ENCODE measurements around the gene CTDSP2. TPM values are rescaled to one million over a fixed set of nuclear protein-coding genes. Genes with fewer than 3 reads are reported as not detected.
A peak's percentile ranks its signal among the peaks of the same experiment; 100 is the strongest.

Gene CTDSP2
- total and polyA plus RNA-seq, 5 experiments from 2014 or later, result 51.4 to 262 (median 81.2) TPM

DNA sequence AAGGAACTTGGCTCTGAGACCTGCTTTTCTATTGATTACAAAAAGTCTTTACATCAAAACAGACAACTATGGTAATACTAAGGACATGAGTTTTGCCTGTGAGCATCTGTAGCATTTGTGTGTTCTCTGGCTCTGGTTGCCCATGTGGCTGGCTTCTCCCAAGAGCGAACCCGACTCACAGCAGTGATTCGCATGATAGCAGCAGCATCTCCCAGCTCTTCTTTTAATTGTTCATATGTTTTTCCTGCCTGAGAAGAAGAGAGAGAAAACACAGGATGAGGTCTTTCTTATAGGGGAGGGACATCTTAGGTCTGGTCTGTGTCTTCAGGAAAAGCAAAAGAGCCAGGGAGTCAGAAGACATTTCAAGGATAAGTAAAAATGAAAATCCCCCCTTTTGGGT lies 45.6 kb downstream of the CTDSP2 start:
- Mint-ChIP-seq H3K9me3 (no peaks in the 10 kb centered on the region), H3K27me3 (no peaks in the 10 kb centered on the region), H3K4me3 (no peak overlapping the region), H3K27ac (peak overlapping the region in 3 of 10 donors; percentile 16 to 40 (median 25)), H3K36me3 (peaks cover 2 to 70% (median 14%) of the 10 kb centered on the region in 3 donors), H3K4me1 (peaks cover 0 to 11% (median under 1%) of the 10 kb centered on the region in 4 donors)
- no peak for ATAC-seq
- no peak for DNase-seq
- POLR2A ChIA-PET, result no interaction called here

DNA sequence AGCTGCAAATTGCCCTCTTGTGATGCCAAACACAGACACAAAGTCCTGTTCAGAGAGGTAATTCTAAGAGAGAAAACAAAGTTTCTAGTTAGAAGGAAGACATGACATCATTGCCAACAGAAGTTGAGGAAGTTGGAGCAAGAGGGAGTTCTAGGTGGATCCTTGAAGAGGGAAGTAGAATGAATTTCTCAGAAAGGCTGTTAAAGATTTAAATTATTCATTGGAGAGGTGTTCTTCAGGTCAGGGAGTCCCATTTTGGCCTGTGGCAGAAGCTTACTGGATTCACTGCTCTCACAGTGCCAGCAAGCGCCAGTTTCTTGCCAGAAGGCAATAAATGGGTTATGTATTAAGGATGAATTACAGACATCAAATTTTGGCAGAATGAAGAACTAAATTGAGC lies 48.6 kb downstream of the CTDSP2 start:
- no peaks in the 10 kb centered on the region for H3K9me3 Mint-ChIP-seq
- peak overlapping the region in 4 of 10 donors; percentile 16 to 83 (median 36) for H3K27ac Mint-ChIP-seq
- DNase-seq, result no peak
- H3K4me3 Mint-ChIP-seq, result no peak overlapping the region
- no peak for ATAC-seq
- H3K27me3 Mint-ChIP-seq, result no peaks in the 10 kb centered on the region
- peaks cover 4 to 83% (median 15%) of the 10 kb centered on the region in 3 donors for H3K36me3 Mint-ChIP-seq
- peaks cover 0 to 8% (median 1%) of the 10 kb centered on the region in 4 donors for H3K4me1 Mint-ChIP-seq
- POLR2A ChIA-PET, result no interaction called here

DNA sequence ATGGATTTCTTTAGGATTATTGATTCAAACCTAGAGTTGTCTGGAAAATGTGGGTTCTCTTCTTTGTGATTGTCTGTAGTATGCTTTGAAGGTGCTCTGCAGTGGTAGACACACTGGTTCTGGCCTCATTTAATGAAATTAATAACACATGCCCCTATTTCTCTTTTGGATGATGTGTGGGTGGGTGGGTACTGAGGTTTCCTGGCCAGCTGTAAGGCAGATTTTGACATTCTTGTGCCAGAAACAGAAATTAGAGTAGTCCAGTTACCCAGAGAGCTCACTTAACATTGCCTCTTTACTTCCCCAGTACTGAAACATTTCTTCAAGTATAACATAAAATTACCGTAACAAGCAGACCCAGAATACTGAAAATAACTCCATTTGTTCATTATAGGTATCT lies 49.5 kb downstream of the CTDSP2 start:
- Mint-ChIP-seq H3K27ac (peak overlapping the region in 2 of 10 donors; percentile 0 to 8), H3K36me3 (peaks cover 4 to 84% (median 13%) of the 10 kb centered on the region in 3 donors), H3K27me3 (no peaks in the 10 kb centered on the region), H3K4me1 (peaks cover 0 to 10% (median 2%) of the 10 kb centered on the region in 4 donors), H3K9me3 (no peaks in the 10 kb centered on the region), H3K4me3 (no peak overlapping the region)
- DNase-seq (no peak), ATAC-seq (no peak)
- POLR2A ChIA-PET, result no interaction called here

DNA sequence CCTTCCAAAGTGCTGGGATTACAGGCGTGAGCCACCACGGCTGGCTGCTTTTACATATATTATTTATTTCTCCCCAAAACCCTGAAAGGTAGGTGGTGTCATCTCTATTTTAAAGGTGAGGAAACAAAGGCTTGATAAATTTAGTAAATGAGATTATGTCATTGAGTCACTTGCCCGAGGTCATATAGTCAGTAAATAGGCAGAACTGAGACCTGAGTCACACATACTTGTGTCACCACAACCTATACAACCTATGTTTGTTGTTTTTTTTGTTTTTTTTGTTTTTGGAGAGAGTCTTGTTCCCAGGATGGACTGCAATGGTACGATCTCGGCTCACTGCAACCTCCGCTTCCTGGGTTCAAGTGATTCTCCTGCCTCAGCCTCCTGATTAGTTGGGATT lies 51.2 kb downstream of the CTDSP2 start:
- no peaks in the 10 kb centered on the region for H3K9me3 Mint-ChIP-seq
- H3K27ac Mint-ChIP-seq, result peak overlapping the region in 2 of 10 donors; percentile 4 to 22
- H3K4me1 Mint-ChIP-seq, result peaks cover 2 to 9% (median 4%) of the 10 kb centered on the region in 4 donors
- ATAC-seq (no peak), DNase-seq (no peak)
- H3K27me3 Mint-ChIP-seq, result no peaks in the 10 kb centered on the region
- H3K4me3 Mint-ChIP-seq, result no peak overlapping the region
- POLR2A ChIA-PET, result no interaction called here
- peaks cover 4 to 86% (median 13%) of the 10 kb centered on the region in 3 donors for H3K36me3 Mint-ChIP-seq

DNA sequence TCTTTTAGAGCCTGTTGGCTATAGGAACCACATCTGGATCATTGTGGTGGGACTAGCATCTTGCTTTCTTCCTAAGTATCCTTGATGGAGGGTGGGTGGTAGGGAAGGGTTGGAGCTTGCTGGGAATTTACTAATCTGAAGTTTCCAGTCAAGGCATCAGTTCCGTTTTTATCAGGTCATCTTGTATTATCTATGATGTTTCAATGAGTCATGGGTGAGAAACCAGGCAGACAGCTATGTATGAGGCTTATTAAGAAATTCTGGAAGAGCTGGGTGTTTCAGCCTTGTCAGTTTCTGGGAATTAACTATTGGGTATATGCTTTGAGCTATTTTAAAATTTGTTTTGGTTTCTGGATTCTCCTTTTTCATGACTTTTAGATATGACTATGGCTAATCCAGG lies 52.6 kb downstream of the CTDSP2 start:
- H3K4me1 Mint-ChIP-seq, result peaks cover 2 to 6% (median 4%) of the 10 kb centered on the region in 4 donors
- DNase-seq (no peak), ATAC-seq (no peak)
- POLR2A ChIA-PET, result no interaction called here
- H3K27ac Mint-ChIP-seq, result no peak overlapping the region
- H3K9me3 Mint-ChIP-seq, result no peaks in the 10 kb centered on the region
- H3K27me3 Mint-ChIP-seq, result no peaks in the 10 kb centered on the region
- H3K36me3 Mint-ChIP-seq, result peaks cover 4 to 90% (median 13%) of the 10 kb centered on the region in 3 donors
- H3K4me3 Mint-ChIP-seq, result no peak overlapping the region

DNA sequence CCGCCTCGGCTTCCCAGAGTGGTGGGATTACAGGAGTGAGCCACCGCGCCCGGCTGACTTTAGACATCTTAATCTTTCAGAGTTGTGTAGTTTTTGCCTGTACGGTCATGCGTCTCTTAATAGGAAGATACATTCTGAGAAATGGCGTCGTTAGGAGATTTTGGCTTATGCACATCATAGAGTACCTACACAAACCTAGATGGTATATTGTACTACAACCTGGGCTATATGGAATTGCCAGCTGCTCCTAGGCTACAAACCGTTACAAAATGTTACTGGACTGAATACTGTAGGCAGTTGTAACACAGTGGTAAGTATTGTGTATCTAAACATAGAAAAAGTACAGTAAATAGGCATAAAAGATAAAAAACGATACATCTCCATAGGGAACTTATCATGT lies 62.7 kb downstream of the CTDSP2 start:
- Mint-ChIP-seq H3K27ac (peak overlapping the region in 9 of 10 donors; percentile 32 to 84 (median 69)), H3K4me3 (peak overlapping the region; percentile 59 to 100 (median 74)), H3K36me3 (peaks cover 0 to 39% (median 13%) of the 10 kb centered on the region in 3 donors), H3K4me1 (peaks cover 30 to 55% (median 48%) of the 10 kb centered on the region in 4 donors), H3K9me3 (no peaks in the 10 kb centered on the region), H3K27me3 (peaks cover 0 to 4% (median 0%) of the 10 kb centered on the region in 5 donors)
- POLR2A ChIA-PET, result interaction anchor here (0.6 to 2.8 kb wide), 8 partner anchors 9 to 1681 kb away, joined by 3 to 17 read pairs (median 8); partner anchors contain the start of genes CTDSP2, EEF1AKMT3, MARCHF9 and METTL1
- ATAC-seq (no peak), DNase-seq (no peak)

DNA sequence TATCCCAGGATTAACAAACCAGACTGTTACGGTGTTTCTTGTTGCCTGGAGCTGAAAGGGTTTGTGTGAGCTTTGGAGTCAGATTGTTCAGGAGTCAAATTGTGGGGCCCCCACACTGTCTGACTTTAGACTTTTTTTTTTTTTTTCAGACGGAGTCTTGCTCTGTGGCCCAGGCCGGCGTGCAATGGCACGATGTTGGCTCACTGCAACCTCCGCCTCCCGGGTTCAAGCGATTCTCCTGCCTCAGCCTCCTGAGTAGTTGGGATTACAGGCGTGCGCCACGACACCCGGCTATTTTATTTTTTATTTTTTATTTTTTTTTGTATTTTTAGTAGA lies 63.1 kb downstream of the CTDSP2 start:
- peak overlapping the region in 9 of 10 donors; percentile 97 to 100 (median 99) for H3K27ac Mint-ChIP-seq

DNA sequence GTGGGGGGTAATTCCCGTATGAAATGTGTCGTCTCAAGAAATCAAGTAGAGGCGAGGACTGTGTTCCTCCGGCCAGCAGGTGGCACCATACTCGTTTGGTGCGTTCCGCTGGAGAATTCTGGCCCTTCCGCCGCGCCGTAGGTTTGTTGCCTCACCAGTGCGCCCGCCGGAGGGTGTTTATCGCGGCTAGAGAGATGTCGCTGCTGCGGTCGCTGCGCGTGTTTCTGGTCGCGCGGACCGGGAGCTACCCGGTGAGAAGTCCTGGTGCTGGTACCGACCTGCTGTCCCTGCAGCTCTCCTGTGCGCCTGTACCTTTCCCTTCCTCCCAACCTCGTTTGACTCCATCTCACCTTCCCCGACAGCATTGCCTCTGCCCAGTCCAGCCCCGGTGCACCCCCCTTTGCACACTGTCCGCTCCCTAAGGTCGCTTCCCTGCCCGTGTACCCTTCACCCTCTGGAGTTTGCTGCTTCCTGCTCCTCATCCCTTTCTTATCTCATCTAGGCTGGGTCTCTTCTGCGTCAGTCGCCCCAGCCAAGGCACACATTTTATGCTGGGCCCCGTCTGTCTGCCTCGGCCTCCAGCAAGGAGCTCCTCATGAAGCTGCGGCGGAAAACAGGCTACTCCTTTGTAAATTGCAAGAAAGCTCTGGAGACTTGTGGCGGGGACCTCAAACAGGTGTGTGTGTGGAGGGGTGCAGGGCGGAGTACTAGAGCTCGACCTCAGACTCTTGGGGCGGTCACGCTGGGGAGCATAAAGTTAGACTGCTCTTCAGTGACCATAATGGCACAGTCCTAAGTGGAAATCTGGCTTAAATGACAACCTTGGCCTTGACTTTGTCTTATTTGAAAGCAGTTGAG lies 63.7 kb downstream of the CTDSP2 start, which contains the start of gene TSFM:
TSS of gene TSFM (plus strand) at position 180 of the 858 bp plus-strand sequence. CDS start at position 195, 15 bp downstream.
- Mint-ChIP-seq H3K4me3 (peak within 1 kb of the TSS; percentile 99 to 100 (median 99)), H3K4me1 (peaks cover 30 to 55% (median 48%) of the 10 kb centered on the region in 4 donors), H3K9me3 (no peaks in the 10 kb centered on the region), H3K27me3 (peaks cover 0 to 4% (median 0%) of the 10 kb centered on the region in 5 donors), H3K27ac (peak within 1 kb of the TSS; percentile 97 to 100 (median 99)), H3K36me3 (peaks cover 0 to 29% (median 10%) of the 10 kb centered on the region in 3 donors)
- DNase-seq, result peak; percentile 89 to 98 (median 96)
- peak; percentile 87 to 92 for ATAC-seq
- POLR2A ChIA-PET, result interaction anchor here (0.7 to 2.8 kb wide), 14 partner anchors 8 to 262 kb away, joined by 3 to 17 read pairs (median 4); partner anchors contain the start of genes ATP23, CDK4, CTDSP2 and DDIT3

More for the DNA sequence above, 63.1 kb downstream of the CTDSP2 start:
- Mint-ChIP-seq H3K9me3 (no peaks in the 10 kb centered on the region), H3K4me1 (peaks cover 30 to 54% (median 48%) of the 10 kb centered on the region in 4 donors), H3K4me3 (peak overlapping the region; percentile 99 to 100 (median 99)), H3K36me3 (peaks cover 0 to 35% (median 12%) of the 10 kb centered on the region in 3 donors), H3K27me3 (peaks cover 0 to 4% (median 0%) of the 10 kb centered on the region in 5 donors)
- POLR2A ChIA-PET, result interaction anchor here (0.7 to 2.8 kb wide), 11 partner anchors 9 to 263 kb away, joined by 3 to 17 read pairs (median 5); partner anchors contain the start of genes CTDSP2, DDIT3, EEF1AKMT3 and MARCHF9
- ATAC-seq, result no peak
- DNase-seq, result no peak

DNA sequence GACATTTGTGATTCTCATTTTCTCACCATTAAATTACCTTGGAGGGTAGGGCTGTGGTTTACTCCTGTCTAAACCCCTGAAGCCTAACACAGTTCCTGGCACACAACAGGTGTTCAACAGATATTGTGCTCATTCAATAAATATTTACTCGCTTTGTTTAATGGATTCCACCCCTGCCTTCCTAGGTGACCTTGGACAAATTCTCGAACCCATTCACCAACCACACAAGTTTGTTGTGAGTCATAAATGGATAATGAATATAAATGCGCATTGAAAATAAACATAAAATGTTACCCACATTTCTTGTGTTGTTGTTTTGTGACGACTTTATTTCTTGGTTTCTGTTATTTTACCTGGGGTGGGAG lies 64.3 kb downstream of the CTDSP2 start:
- Mint-ChIP-seq H3K27ac (peak overlapping the region; percentile 97 to 100 (median 99)), H3K4me1 (peaks cover 28 to 55% (median 48%) of the 10 kb centered on the region in 4 donors), H3K36me3 (peaks cover 0 to 22% (median 6%) of the 10 kb centered on the region in 3 donors), H3K27me3 (peaks cover 0 to 4% (median 0%) of the 10 kb centered on the region in 5 donors), H3K4me3 (peak overlapping the region; percentile 99 to 100 (median 99)), H3K9me3 (no peaks in the 10 kb centered on the region)
- POLR2A ChIA-PET, result interaction anchor here (0.9 to 2.8 kb wide), 14 partner anchors 10 to 261 kb away, joined by 3 to 20 read pairs (median 4); partner anchors contain the start of genes ATP23, CDK4, CTDSP2 and DDIT3
- DNase-seq, result peak in 1 of 10 donors; percentile 16
- ATAC-seq, result no peak

DNA sequence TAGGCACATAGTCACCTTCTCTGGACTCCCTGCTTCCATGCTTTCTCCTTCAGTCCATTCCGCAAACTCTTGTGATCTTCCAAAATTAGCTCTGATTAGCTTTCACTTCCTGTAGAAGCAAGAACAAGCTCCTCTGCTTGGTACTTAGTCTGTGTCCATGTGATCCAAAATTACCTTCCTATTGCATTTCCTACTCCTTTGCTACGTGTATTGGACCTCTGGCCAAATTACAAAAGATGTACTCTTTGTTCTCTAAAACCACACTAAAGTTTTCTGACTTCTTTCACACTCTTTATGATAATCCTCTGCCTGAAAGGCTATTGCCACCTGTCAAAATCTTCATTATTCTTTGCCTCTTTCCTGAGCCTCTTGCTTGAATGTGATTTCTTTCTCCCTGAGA lies 64.7 kb downstream of the CTDSP2 start:
- H3K9me3 Mint-ChIP-seq, result no peaks in the 10 kb centered on the region
- ATAC-seq (no peak), DNase-seq (no peak)
- peaks cover 28 to 55% (median 48%) of the 10 kb centered on the region in 4 donors for H3K4me1 Mint-ChIP-seq
- H3K27me3 Mint-ChIP-seq, result peaks cover 0 to 4% (median 0%) of the 10 kb centered on the region in 5 donors
- H3K36me3 Mint-ChIP-seq, result peaks cover 0 to 18% (median 4%) of the 10 kb centered on the region in 3 donors
- POLR2A ChIA-PET, result interaction anchor here (0.6 to 3.0 kb wide), 8 partner anchors 9 to 361 kb away, joined by 3 to 20 read pairs (median 6); partner anchors contain the start of genes CDK4, CTDSP2, EEF1AKMT3 and METTL1
- peak overlapping the region; percentile 91 to 100 (median 99) for H3K27ac Mint-ChIP-seq
- H3K4me3 Mint-ChIP-seq, result peak overlapping the region; percentile 10 to 100 (median 99)

DNA sequence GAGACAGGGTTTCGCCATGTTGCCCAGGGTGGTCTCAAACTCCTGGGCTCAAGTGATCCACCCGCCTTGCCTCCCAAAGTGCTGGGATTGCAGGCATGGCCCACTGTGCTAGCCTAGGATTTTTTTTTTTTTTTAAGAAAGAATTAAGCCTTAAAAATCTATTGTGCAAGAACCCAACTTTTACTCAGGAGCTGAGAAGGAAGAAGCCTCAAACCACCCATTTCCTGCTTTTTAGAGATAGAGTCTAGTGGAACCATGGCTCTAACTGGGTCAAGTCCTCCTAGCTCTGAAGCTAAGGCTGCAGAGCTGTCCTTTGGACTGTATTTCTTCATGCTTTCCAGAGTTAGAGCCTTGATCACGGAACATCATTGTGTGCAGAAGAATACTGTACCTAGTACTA lies 65.3 kb downstream of the CTDSP2 start:
- Mint-ChIP-seq H3K4me3 (peak overlapping the region in 9 of 10 donors; percentile 10 to 100 (median 99)), H3K9me3 (no peaks in the 10 kb centered on the region), H3K36me3 (peaks cover 0 to 13% (median 4%) of the 10 kb centered on the region in 3 donors), H3K4me1 (peaks cover 27 to 53% (median 43%) of the 10 kb centered on the region in 4 donors), H3K27me3 (peaks cover 0 to 4% (median 0%) of the 10 kb centered on the region in 5 donors), H3K27ac (peak overlapping the region; percentile 45 to 100 (median 99))
- peak in 1 of 2 donors; percentile 23 for ATAC-seq
- peak in 1 of 10 donors; percentile 11 for DNase-seq
- POLR2A ChIA-PET, result interaction anchor here (0.6 to 3.0 kb wide), 9 partner anchors 9 to 360 kb away, joined by 3 to 20 read pairs (median 5); partner anchors contain the start of genes CDK4, CTDSP2, EEF1AKMT3 and METTL1

DNA sequence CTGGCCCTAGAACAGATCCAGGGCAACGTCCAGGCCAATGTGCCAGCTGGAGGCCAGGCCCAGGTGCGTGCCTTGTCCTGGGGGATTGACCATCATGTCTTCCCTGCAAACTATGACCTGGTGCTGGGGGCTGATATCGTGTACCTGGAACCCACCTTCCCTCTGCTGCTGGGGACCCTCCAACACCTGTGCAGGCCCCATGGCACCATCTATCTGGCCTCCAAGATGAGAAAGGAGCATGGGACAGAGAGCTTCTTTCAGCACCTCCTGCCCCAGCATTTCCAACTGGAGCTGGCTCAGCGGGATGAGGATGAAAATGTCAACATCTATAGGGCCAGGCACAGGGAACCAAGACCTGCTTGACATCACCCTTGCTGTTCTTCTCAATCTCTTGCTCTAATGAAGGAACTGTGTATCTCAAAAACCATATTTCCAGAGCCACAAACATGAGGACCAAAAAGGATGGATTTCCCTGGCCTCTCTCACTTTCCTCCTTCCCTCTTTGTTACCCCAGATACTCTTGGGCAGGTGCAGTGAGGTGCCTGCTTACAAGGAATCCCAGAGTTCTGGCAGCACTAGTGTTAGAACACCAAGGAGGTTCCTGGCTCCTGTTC lies 66.1 kb downstream of the CTDSP2 start:
- peaks cover 30 to 52% (median 43%) of the 10 kb centered on the region in 4 donors for H3K4me1 Mint-ChIP-seq
- H3K36me3 Mint-ChIP-seq, result peaks cover 0 to 4% (median 4%) of the 10 kb centered on the region in 3 donors
- DNase-seq, result no peak
- peaks cover 0 to 4% (median 0%) of the 10 kb centered on the region in 5 donors for H3K27me3 Mint-ChIP-seq
- no peaks in the 10 kb centered on the region for H3K9me3 Mint-ChIP-seq
- peak overlapping the region in 9 of 10 donors; percentile 45 to 100 (median 99) for H3K27ac Mint-ChIP-seq
- no peak for ATAC-seq
- peak overlapping the region in 2 of 10 donors; percentile 51 to 100 for H3K4me3 Mint-ChIP-seq
- POLR2A ChIA-PET, result interaction anchor here (1.3 to 3.0 kb wide), 2 partner anchors 22 to 24 kb away, joined by 4 to 9 read pairs; no protein-coding TSS in a partner anchor

Data from naive thymus-derived CD8-positive, alpha-beta T cell (primary cell).